NB4 (cell line): Measurements from ENCODE around the gene BAIAP3.

ENCODE experiments used
- CTCF ChIP-seq: IDR thresholded peaks from one replicate; pipeline ENCODE4 v1.5.1; 2012; ENCODE audit warnings: low read depth, low read length
- MAX ChIP-seq: IDR thresholded peaks from 2 replicates; pipeline ENCODE4 v1.6.1; 2011; ENCODE audit warnings: low read depth, low read length

- TF ChIP-seq MAX (no peak), CTCF (no peak)
Measured at GRCh38 chr16:1333854-1334700, 632 bp downstream of the BAIAP3 start.
